SU-DHL-6 (cell line): Measurements from ENCODE around the gene TMEM182.

Experiments
- H2AFZ ChIP-seq: fragments of 200-600 bp; sonication (generic); 2 replicates; pipeline ENCODE4 v1.6.1; 2014; ENCODE audit warnings: low read depth, mild to moderate bottlenecking, moderate library complexity, mixed read lengths, antibody characterized with exemption, low read length; ENCODE audit not compliant: severe bottlenecking
- H3F3A ChIP-seq: fragments of 200-600 bp; shearing (Covaris generic); 2 replicates; pipeline ENCODE4 v1.6.0; 2016; ENCODE audit warnings: antibody characterized with exemption, mild to moderate bottlenecking; ENCODE audit not compliant: insufficient read depth
- H3K27ac ChIP-seq: fragments of 200-600 bp; sonication (generic); 2 replicates; pipeline ENCODE4 v1.5.1; 2016; ENCODE audit warnings: low read depth, mild to moderate bottlenecking, low read length, moderate library complexity, mixed read lengths
- H3K27me3 ChIP-seq: fragments of 200-600 bp; sonication (generic), shearing (Covaris generic); 2 replicates; pipeline ENCODE4 v1.6.0; 2014; ENCODE audit warnings: mild to moderate bottlenecking, low read length
- H3K36me3 ChIP-seq: fragments of 200-600 bp; sonication (generic); 2 replicates; pipeline ENCODE4 v1.6.1; 2014; ENCODE audit warnings: mild to moderate bottlenecking, low read length, mixed read lengths
- H3K4me2 ChIP-seq: fragments of 300-600, 200-600 bp; shearing (Covaris generic), sonication (generic); 2 replicates; pipeline ENCODE4 v1.6.0; 2014; ENCODE audit warnings: low read length, low read depth, mild to moderate bottlenecking; ENCODE audit not compliant: poor library complexity, severe bottlenecking
- H3K4me3 ChIP-seq: fragments of 200-600 bp; sonication (generic); 2 replicates; pipeline ENCODE4 v1.5.1; 2014; ENCODE audit warnings: antibody characterized with exemption, low read length, mild to moderate bottlenecking, mixed read lengths; ENCODE audit not compliant: insufficient read depth, poor library complexity, severe bottlenecking
- H3K79me2 ChIP-seq: fragments of 200-600 bp; sonication (generic); 2 replicates; pipeline ENCODE4 v1.6.1; 2014; ENCODE audit warnings: mild to moderate bottlenecking, low read length, moderate library complexity; ENCODE audit not compliant: insufficient read depth
- H3K9ac ChIP-seq: fragments of 200-600 bp; sonication (generic); 2 replicates; pipeline ENCODE4 v1.7.0; 2014; ENCODE audit warnings: mild to moderate bottlenecking, low read length
- H3K9me2 ChIP-seq: fragments of 200-600 bp; sonication (generic); replicated peaks from 2 replicates; pipeline ENCODE4 v1.6.1; 2014; ENCODE audit warnings: low read length; ENCODE audit not compliant: insufficient read depth
- H3K9me3 ChIP-seq: fragments of 200-600 bp; sonication (generic); 2 replicates; pipeline ENCODE4 v1.6.1; 2014; ENCODE audit warnings: low read length, mixed read lengths; ENCODE audit not compliant: insufficient read depth
- H4K20me1 ChIP-seq: fragments of 200-600 bp; sonication (generic); 2 replicates; pipeline ENCODE4 v1.6.1; 2014; ENCODE audit warnings: low read depth, mild to moderate bottlenecking, antibody characterized with exemption, low read length, moderate library complexity, mixed read lengths
- CTCF ChIP-seq: fragments of 200-600 bp; sonication (generic); IDR thresholded peaks from one replicate; pipeline ENCODE4 v1.5.1; 2017; ENCODE audit warnings: antibody characterized with exemption, mild to moderate bottlenecking, low read length, moderate library complexity; ENCODE audit not compliant: insufficient read depth, poor library complexity, severe bottlenecking
- EZH2phosphoT487 ChIP-seq: fragments of 200-600 bp; sonication (generic), shearing (Covaris generic); conservative IDR thresholded peaks from 2 replicates; pipeline ENCODE4 v1.6.1; 2018; ENCODE audit warnings: mild to moderate bottlenecking, antibody characterized with exemption, low read length, moderate library complexity, mixed read lengths

The TMEM182 gene

GRCh38 chr2:102783506-102784183 lies 21.8 kb downstream of the TMEM182 start:
- Histone ChIP-seq H4K20me1 (no peaks in the 10 kb centered on the region), H3K9ac (no peak overlapping the region), H3K36me3 (no peaks in the 10 kb centered on the region), H3K4me2 (no peak overlapping the region), H3K27me3 (no peaks in the 10 kb centered on the region), H3K9me2 (no peaks in the 10 kb centered on the region), H3F3A (no peaks in the 10 kb centered on the region), H2AFZ (no peak overlapping the region), H3K4me3 (no peak overlapping the region), H3K79me2 (no peaks in the 10 kb centered on the region), H3K9me3 (no peaks in the 10 kb centered on the region), H3K27ac (no peak overlapping the region)
- no peak for TF ChIP-seq CTCF
- no peak for TF ChIP-seq EZH2phosphoT487

- H3K27ac ChIP-seq, result no peak overlapping the region
- no peak for TF ChIP-seq EZH2phosphoT487
- no peak for TF ChIP-seq CTCF
- H3K9me3 ChIP-seq, result no peaks in the 10 kb centered on the region
- H3K79me2 ChIP-seq, result no peaks in the 10 kb centered on the region
- H3K4me2 ChIP-seq, result no peak overlapping the region
- H3K9ac ChIP-seq, result no peak overlapping the region
- no peaks in the 10 kb centered on the region for H3K36me3 ChIP-seq
- H4K20me1 ChIP-seq, result no peaks in the 10 kb centered on the region
- H3K27me3 ChIP-seq, result no peaks in the 10 kb centered on the region
- H3F3A ChIP-seq, result no peaks in the 10 kb centered on the region
- H3K4me3 ChIP-seq, result no peak overlapping the region
- no peak overlapping the region for H2AFZ ChIP-seq
- no peaks in the 10 kb centered on the region for H3K9me2 ChIP-seq
Measured at GRCh38 chr2:102784940-102785339, 23.1 kb downstream of the TMEM182 start.

GRCh38 chr2:102788216-102788884 lies 26.5 kb downstream of the TMEM182 start:
- no peaks in the 10 kb centered on the region for H3K27me3 ChIP-seq
- H3K36me3 ChIP-seq, result no peaks in the 10 kb centered on the region
- TF ChIP-seq EZH2phosphoT487 (no peak), CTCF (no peak)
- H3K9me2 ChIP-seq, result no peaks in the 10 kb centered on the region
- H4K20me1 ChIP-seq, result no peaks in the 10 kb centered on the region
- H3K27ac ChIP-seq, result no peak overlapping the region
- no peak overlapping the region for H2AFZ ChIP-seq
- H3K4me3 ChIP-seq, result no peak overlapping the region
- no peak overlapping the region for H3K9ac ChIP-seq
- no peaks in the 10 kb centered on the region for H3F3A ChIP-seq
- H3K9me3 ChIP-seq, result no peaks in the 10 kb centered on the region
- no peak overlapping the region for H3K4me2 ChIP-seq
- no peaks in the 10 kb centered on the region for H3K79me2 ChIP-seq
